ENCODE data around the gene XRN2.

DNA sequence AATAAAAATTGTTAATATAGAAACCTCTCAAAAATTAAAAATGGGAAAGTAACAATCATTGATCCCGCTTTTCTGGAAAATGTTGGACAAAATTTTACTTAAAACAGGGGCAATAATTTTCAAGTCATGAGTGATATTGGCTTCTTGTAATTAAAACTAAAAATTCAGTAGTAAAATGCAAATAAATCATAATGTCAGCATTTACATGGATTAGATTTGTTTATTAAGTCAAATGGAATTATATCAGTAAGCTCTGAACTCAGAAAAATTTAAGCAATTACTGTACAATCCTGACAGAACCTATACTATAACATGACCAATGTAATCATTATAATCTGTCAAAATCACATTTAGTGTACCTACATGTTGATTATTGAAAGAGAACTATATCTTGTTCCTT is 134.1 kb downstream of the XRN2 start:
- TF ChIP-seq, protein P1, sequence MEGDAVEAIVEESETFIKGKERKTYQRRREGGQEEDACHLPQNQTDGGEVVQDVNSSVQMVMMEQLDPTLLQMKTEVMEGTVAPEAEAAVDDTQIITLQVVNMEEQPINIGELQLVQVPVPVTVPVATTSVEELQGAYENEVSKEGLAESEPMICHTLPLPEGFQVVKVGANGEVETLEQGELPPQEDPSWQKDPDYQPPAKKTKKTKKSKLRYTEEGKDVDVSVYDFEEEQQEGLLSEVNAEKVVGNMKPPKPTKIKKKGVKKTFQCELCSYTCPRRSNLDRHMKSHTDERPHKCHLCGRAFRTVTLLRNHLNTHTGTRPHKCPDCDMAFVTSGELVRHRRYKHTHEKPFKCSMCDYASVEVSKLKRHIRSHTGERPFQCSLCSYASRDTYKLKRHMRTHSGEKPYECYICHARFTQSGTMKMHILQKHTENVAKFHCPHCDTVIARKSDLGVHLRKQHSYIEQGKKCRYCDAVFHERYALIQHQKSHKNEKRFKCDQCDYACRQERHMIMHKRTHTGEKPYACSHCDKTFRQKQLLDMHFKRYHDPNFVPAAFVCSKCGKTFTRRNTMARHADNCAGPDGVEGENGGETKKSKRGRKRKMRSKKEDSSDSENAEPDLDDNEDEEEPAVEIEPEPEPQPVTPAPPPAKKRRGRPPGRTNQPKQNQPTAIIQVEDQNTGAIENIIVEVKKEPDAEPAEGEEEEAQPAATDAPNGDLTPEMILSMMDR (IDR thresholded peaks at IDR 0.05) = no peak
- no peak for TF ChIP-seq EZH2phosphoT487 (IDR thresholded peaks at IDR 0.05)
